ENCODE measurements around the gene IFT81.
"Not testable (repeated sequence)": the region's sequence is repeated elsewhere in the genome, so short reads cannot be mapped to it uniquely, and the experiment has no call there.

IFT81 gene

GRCh38 chr12:110200124-110200417 is 75.9 kb downstream of the IFT81 start:
- DNase-seq (ENCODE audit: low spot score), result no peak

GRCh38 chr12:110201995-110202394 is 77.8 kb downstream of the IFT81 start:
- no peak for DNase-seq (ENCODE audit: low spot score)

GRCh38 chr12:110203546-110203945 is 79.4 kb downstream of the IFT81 start:
- DNase-seq (ENCODE audit: low spot score), result no peak

- no peak for DNase-seq (ENCODE audit: low spot score)
Measured at GRCh38 chr12:110205931-110206330, 81.8 kb downstream of the IFT81 start.

GRCh38 chr12:110211639-110212536 is 87.7 kb downstream of the IFT81 start:
- DNase-seq (ENCODE audit: low spot score), result peak; percentile 59

GRCh38 chr12:110217996-110218674 is 94.0 kb downstream of the IFT81 start:
- DNase-seq (ENCODE audit: low spot score), result no peak

GRCh38 chr12:110222027-110222426 is 97.9 kb downstream of the IFT81 start:
- no peak for DNase-seq (ENCODE audit: low spot score)

- DNase-seq (ENCODE audit: low spot score), result no peak
Measured at GRCh38 chr12:110222433-110222832, 98.3 kb downstream of the IFT81 start.

GRCh38 chr12:110223777-110224378 is 99.7 kb downstream of the IFT81 start:
- no peak for DNase-seq (ENCODE audit: low spot score)

GRCh38 chr12:110224379-110225304 is 100.5 kb downstream of the IFT81 start:
- no peak for DNase-seq (ENCODE audit: low spot score)

GRCh38 chr12:110227138-110227537 is 103.0 kb downstream of the IFT81 start:
- no peak for DNase-seq (ENCODE audit: low spot score)

- not testable (repeated sequence) for DNase-seq (ENCODE audit: low spot score)
Measured at GRCh38 chr12:110228348-110228747, 104.2 kb downstream of the IFT81 start.

- no peak for DNase-seq (ENCODE audit: low spot score)
Measured at GRCh38 chr12:110228756-110229155, 104.6 kb downstream of the IFT81 start.

GRCh38 chr12:110229409-110229808 is 105.3 kb downstream of the IFT81 start:
- DNase-seq (ENCODE audit: low spot score), result no peak

GRCh38 chr12:110230655-110231054 is 106.5 kb downstream of the IFT81 start:
- no peak for DNase-seq (ENCODE audit: low spot score)

GRCh38 chr12:110233212-110233903 is 109.2 kb downstream of the IFT81 start:
- DNase-seq (ENCODE audit: low spot score), result no peak

- DNase-seq (ENCODE audit: low spot score), result no peak
Measured at GRCh38 chr12:110234331-110234751, 110.2 kb downstream of the IFT81 start.

- DNase-seq (ENCODE audit: low spot score), result no peak
Measured at GRCh38 chr12:110234755-110235154, 110.6 kb downstream of the IFT81 start.

- DNase-seq (ENCODE audit: low spot score), result no peak
Measured at GRCh38 chr12:110235383-110235782, 111.2 kb downstream of the IFT81 start.

GRCh38 chr12:110243227-110243626 is 119.1 kb downstream of the IFT81 start:
- DNase-seq (ENCODE audit: low spot score), result no peak

- DNase-seq (ENCODE audit: low spot score), result no peak
Measured at GRCh38 chr12:110244372-110244771, 120.2 kb downstream of the IFT81 start.
